ENCODE results near the gene ELOVL7.

Gene ELOVL7

DNA sequence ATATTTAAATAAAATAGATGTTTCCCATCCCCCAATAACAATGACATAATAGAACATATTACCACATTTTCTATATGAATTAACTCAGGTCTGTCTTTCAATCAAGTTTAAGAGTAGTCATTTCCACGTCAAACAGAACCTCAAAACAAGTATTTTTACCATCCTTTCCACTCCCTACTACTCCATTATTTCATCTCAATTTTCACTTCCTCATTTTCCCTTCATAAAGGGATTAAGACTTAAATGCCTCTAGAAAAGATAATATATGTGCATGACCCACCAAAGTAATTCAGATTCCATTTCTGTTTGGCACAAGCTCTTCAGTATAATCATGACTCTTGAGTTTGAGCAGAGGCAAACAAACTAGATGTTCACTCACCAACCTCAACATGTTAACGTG is 40.4 kb downstream of the ELOVL7 start:
- H3K36me3 ChIP-seq (ENCODE audit: low read length): no peaks in the 10 kb centered on the region
- no peak overlapping the region for H2AFZ ChIP-seq (ENCODE audit: low read depth, low read length, severe bottlenecking)
- no peaks in the 10 kb centered on the region for H3K9me3 ChIP-seq (ENCODE audit: insufficient read depth, low read length)
- no peaks in the 10 kb centered on the region for H3K9me2 ChIP-seq (replicated peaks; ENCODE audit: insufficient read depth, low read length)
- no peak overlapping the region for H3K27ac ChIP-seq (ENCODE audit: low read depth, low read length)
- H3F3A ChIP-seq (ENCODE audit: insufficient read depth): no peaks in the 10 kb centered on the region
- H3K9ac ChIP-seq (ENCODE audit: low read length): no peak overlapping the region
- H3K4me3 ChIP-seq (ENCODE audit: insufficient read depth, low read length, poor library complexity, severe bottlenecking): no peak overlapping the region
- no peaks in the 10 kb centered on the region for H3K27me3 ChIP-seq (ENCODE audit: low read length)
- no peaks in the 10 kb centered on the region for H3K79me2 ChIP-seq (ENCODE audit: insufficient read depth, low read length)
- no peaks in the 10 kb centered on the region for H4K20me1 ChIP-seq (ENCODE audit: low read depth, low read length)
- no peak overlapping the region for H3K4me2 ChIP-seq (ENCODE audit: low read depth, low read length, poor library complexity, severe bottlenecking)
- TF ChIP-seq CTCF (IDR thresholded peaks at IDR 0.05; ENCODE audit: insufficient read depth, low read length, poor library complexity, severe bottlenecking) (no peak), EZH2phosphoT487 (conservative IDR thresholded peaks at IDR 0.05; ENCODE audit: low read length) (no peak)

DNA sequence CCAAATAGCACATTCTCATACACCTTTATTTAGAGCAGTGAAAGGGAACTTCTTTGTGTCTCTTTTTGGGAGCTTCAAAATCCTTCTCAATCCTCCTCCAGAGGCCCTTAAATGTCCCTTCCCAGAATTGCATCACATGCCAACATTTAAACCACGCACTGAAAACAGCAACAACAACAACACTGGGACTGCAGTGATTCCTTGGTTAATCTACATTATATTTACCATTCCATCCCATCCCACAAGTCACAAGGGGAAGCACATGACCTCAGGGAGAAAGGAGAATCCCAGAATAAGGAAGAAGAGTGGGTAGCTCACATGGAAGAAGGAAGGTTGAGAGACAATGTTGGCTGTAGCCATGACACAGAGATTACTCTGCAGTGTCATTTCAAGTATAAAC is 41.1 kb downstream of the ELOVL7 start:
- no peaks in the 10 kb centered on the region for H3F3A ChIP-seq (ENCODE audit: insufficient read depth)
- TF ChIP-seq EZH2phosphoT487 (conservative IDR thresholded peaks at IDR 0.05; ENCODE audit: low read length): no peak
- TF ChIP-seq CTCF (IDR thresholded peaks at IDR 0.05; ENCODE audit: insufficient read depth, low read length, poor library complexity, severe bottlenecking): no peak
- no peak overlapping the region for H3K9ac ChIP-seq (ENCODE audit: low read length)
- H3K4me3 ChIP-seq (ENCODE audit: insufficient read depth, low read length, poor library complexity, severe bottlenecking): no peak overlapping the region
- H3K9me3 ChIP-seq (ENCODE audit: insufficient read depth, low read length): no peaks in the 10 kb centered on the region
- no peak overlapping the region for H2AFZ ChIP-seq (ENCODE audit: low read depth, low read length, severe bottlenecking)
- no peaks in the 10 kb centered on the region for H3K79me2 ChIP-seq (ENCODE audit: insufficient read depth, low read length)
- H3K9me2 ChIP-seq (replicated peaks; ENCODE audit: insufficient read depth, low read length): no peaks in the 10 kb centered on the region
- no peaks in the 10 kb centered on the region for H3K36me3 ChIP-seq (ENCODE audit: low read length)
- H3K4me2 ChIP-seq (ENCODE audit: low read depth, low read length, poor library complexity, severe bottlenecking): no peak overlapping the region
- H4K20me1 ChIP-seq (ENCODE audit: low read depth, low read length): no peaks in the 10 kb centered on the region
- H3K27me3 ChIP-seq (ENCODE audit: low read length): no peaks in the 10 kb centered on the region
- H3K27ac ChIP-seq (ENCODE audit: low read depth, low read length): no peak overlapping the region

DNA sequence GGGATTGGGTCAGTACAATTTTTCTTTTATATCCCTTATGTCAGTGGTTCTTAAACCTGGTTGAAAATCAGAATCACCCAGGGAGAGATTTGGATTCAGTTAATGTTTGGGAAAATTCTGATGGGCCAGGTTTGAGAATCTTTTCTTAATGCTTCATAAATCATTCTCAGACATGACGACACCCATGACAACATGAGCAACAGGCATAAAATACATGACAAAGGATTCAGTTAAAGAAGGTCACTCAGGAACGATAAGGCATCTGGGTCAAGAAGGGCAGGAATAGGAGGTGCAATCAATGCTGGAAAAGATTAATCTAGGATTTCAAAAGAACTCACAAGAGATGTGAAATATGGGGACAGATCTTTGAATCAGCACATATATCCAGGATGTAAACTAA is 41.8 kb downstream of the ELOVL7 start:
- TF ChIP-seq CTCF (IDR thresholded peaks at IDR 0.05; ENCODE audit: insufficient read depth, low read length, poor library complexity, severe bottlenecking): no peak
- TF ChIP-seq EZH2phosphoT487 (conservative IDR thresholded peaks at IDR 0.05; ENCODE audit: low read length): no peak
- Histone ChIP-seq H3K27ac (ENCODE audit: low read depth, low read length) (no peak overlapping the region), H3K9me2 (replicated peaks; ENCODE audit: insufficient read depth, low read length) (no peaks in the 10 kb centered on the region), H3K9ac (ENCODE audit: low read length) (no peak overlapping the region), H3K36me3 (ENCODE audit: low read length) (no peaks in the 10 kb centered on the region), H3K27me3 (ENCODE audit: low read length) (no peaks in the 10 kb centered on the region), H3K4me3 (ENCODE audit: insufficient read depth, low read length, poor library complexity, severe bottlenecking) (no peak overlapping the region), H3K9me3 (ENCODE audit: insufficient read depth, low read length) (no peaks in the 10 kb centered on the region), H3K79me2 (ENCODE audit: insufficient read depth, low read length) (no peaks in the 10 kb centered on the region), H4K20me1 (ENCODE audit: low read depth, low read length) (no peaks in the 10 kb centered on the region), H3F3A (ENCODE audit: insufficient read depth) (no peaks in the 10 kb centered on the region), H3K4me2 (ENCODE audit: low read depth, low read length, poor library complexity, severe bottlenecking) (no peak overlapping the region), H2AFZ (ENCODE audit: low read depth, low read length, severe bottlenecking) (no peak overlapping the region)
